ENCODE measurements around the gene NFYA. TPM values are rescaled to one million over a fixed set of nuclear protein-coding genes. Genes with fewer than 3 reads are reported as not detected.

Gene NFYA
- total and polyA plus RNA-seq, 2 donors (not counting 1 experiment from before 2014, with no cell fraction given), result 23.3 to 44.3 TPM

GRCh38 chr6:41122373-41122772 is 49.6 kb downstream of the NFYA start:
- no peak overlapping the region for H3K27ac Mint-ChIP-seq
- H3K4me1 Mint-ChIP-seq, result no peaks in the 10 kb centered on the region
- H3K27me3 ChIP-seq (replicated peaks in 1 of 4; ENCODE audit: control extremely low read depth in 1 of 4, control insufficient read depth in 3 of 4, insufficient read depth in 4 of 4, low read length in 3 of 4), result no peaks in the 10 kb centered on the region
- H3K27ac ChIP-seq (ENCODE audit: low read length in 2 of 2), result no peak overlapping the region
- POLR2A ChIA-PET, result no interaction called here
- no peak overlapping the region for H3K9ac ChIP-seq (ENCODE audit: low read length)
- H2AFZ ChIP-seq (ENCODE audit: insufficient read depth, low read depth, low read length, poor library complexity, severe bottlenecking), result no peak overlapping the region
- no peak for DNase-seq
- TF ChIP-seq CTCF (IDR thresholded peaks at IDR 0.05) (no peak), EZH2 (IDR thresholded peaks at IDR 0.05; ENCODE audit: borderline replicate concordance, insufficient read depth, low read depth, low read length, poor library complexity, severe bottlenecking) (no peak)
- CTCF ChIA-PET, result interaction anchor here (0.5 kb wide), 1 partner anchor 34 kb away, joined by 3 read pairs; no protein-coding TSS in a partner anchor
- H3K4me1 ChIP-seq (ENCODE audit: control insufficient read depth in 2 of 2, insufficient read depth in 2 of 2, low read length in 2 of 2), result no peaks in the 10 kb centered on the region
- no peaks in the 10 kb centered on the region for H3K9me3 ChIP-seq (ENCODE audit: control extremely low read depth in 1 of 3, control insufficient read depth in 2 of 3, insufficient read depth in 1 of 3, low read length in 2 of 3)
- intact Hi-C loops (cut with micrococcal nuclease), result no loop called here
- no peaks in the 10 kb centered on the region for H3K27me3 Mint-ChIP-seq
- WGBS (ENCODE audit: insufficient coverage), result 100% methylated on average over 1 of the region's 1 CpG
- no peaks in the 10 kb centered on the region for H3K9me3 Mint-ChIP-seq (ENCODE audit: insufficient read depth)
- no peak for ATAC-seq (ENCODE audit: low read depth)
- no peak overlapping the region for H3K4me3 ChIP-seq (ENCODE audit: control extremely low read depth in 1 of 5, extremely low read depth in 1 of 5, insufficient read depth in 1 of 5, low read depth in 2 of 5, low read length in 4 of 5)
- H4K20me1 ChIP-seq (ENCODE audit: control insufficient read depth, insufficient read depth, low read length, poor library complexity, severe bottlenecking), result no peaks in the 10 kb centered on the region
- no peaks in the 10 kb centered on the region for H3K79me2 ChIP-seq (ENCODE audit: control insufficient read depth, insufficient read depth, low read length)
- no peak overlapping the region for H3K4me2 ChIP-seq (replicated peaks; ENCODE audit: low read depth, low read length, poor library complexity, severe bottlenecking)
- H3K36me3 ChIP-seq (replicated peaks in 1 of 2; ENCODE audit: control extremely low read depth in 1 of 2, control insufficient read depth in 1 of 2, extremely low read depth in 1 of 2, insufficient read depth in 2 of 2, low read length in 1 of 2), result peaks cover 3 to 12% of the 10 kb centered on the region in 2 experiments
- no peak overlapping the region for H3K4me3 Mint-ChIP-seq

DNA sequence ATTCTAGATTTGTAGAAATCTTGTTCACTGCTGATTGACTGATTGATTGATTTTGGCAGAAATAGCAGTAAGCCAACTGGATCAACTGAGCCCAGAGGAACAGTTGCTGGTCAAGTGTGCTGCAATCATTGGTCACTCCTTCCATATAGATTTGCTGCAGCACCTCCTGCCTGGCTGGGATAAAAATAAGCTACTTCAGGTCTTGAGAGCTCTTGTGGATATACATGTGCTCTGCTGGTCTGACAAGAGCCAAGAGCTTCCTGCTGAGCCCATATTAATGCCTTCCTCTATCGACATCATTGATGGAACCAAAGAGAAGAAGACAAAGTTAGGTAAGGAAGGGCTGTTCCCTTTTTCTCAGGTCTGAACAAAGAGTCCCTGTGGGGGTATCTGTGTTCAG is 50.1 kb downstream of the NFYA start:
- ATAC-seq (ENCODE audit: low read depth) (no peak), DNase-seq (no peak)
- H4K20me1 ChIP-seq (ENCODE audit: control insufficient read depth, insufficient read depth, low read length, poor library complexity, severe bottlenecking), result no peaks in the 10 kb centered on the region
- H2AFZ ChIP-seq (ENCODE audit: insufficient read depth, low read depth, low read length, poor library complexity, severe bottlenecking), result no peak overlapping the region
- H3K27me3 ChIP-seq (replicated peaks in 1 of 4; ENCODE audit: control extremely low read depth in 1 of 4, control insufficient read depth in 3 of 4, insufficient read depth in 4 of 4, low read length in 3 of 4), result no peaks in the 10 kb centered on the region
- no peak overlapping the region for H3K4me3 ChIP-seq (ENCODE audit: control extremely low read depth in 1 of 5, extremely low read depth in 1 of 5, insufficient read depth in 1 of 5, low read depth in 2 of 5, low read length in 4 of 5)
- Mint-ChIP-seq H3K9me3 (ENCODE audit: insufficient read depth) (no peaks in the 10 kb centered on the region), H3K27ac (no peak overlapping the region), H3K4me1 (no peaks in the 10 kb centered on the region), H3K4me3 (no peak overlapping the region), H3K27me3 (no peaks in the 10 kb centered on the region)
- POLR2A ChIA-PET, result interaction anchor here (0.7 kb wide), 1 partner anchor 66 kb away, joined by 3 read pairs; no protein-coding TSS in a partner anchor
- H3K4me2 ChIP-seq (replicated peaks; ENCODE audit: low read depth, low read length, poor library complexity, severe bottlenecking), result no peak overlapping the region
- H3K9ac ChIP-seq (ENCODE audit: low read length), result no peak overlapping the region
- CTCF ChIA-PET, result interaction anchor here (0.5 kb wide), 1 partner anchor 35 kb away, joined by 3 read pairs; no protein-coding TSS in a partner anchor
- no peak overlapping the region for H3K27ac ChIP-seq (ENCODE audit: low read length in 2 of 2)
- no peaks in the 10 kb centered on the region for H3K9me3 ChIP-seq (ENCODE audit: control extremely low read depth in 1 of 3, control insufficient read depth in 2 of 3, insufficient read depth in 1 of 3, low read length in 2 of 3)
- no CpG with 5 or more reads among the region's 1 CpG for WGBS (ENCODE audit: insufficient coverage)
- intact Hi-C loops (cut with micrococcal nuclease), result no loop called here
- TF ChIP-seq CTCF (IDR thresholded peaks at IDR 0.05) (no peak), EZH2 (IDR thresholded peaks at IDR 0.05; ENCODE audit: borderline replicate concordance, insufficient read depth, low read depth, low read length, poor library complexity, severe bottlenecking) (no peak)
- peaks cover 3 to 12% of the 10 kb centered on the region in 2 experiments for H3K36me3 ChIP-seq (replicated peaks in 1 of 2; ENCODE audit: control extremely low read depth in 1 of 2, control insufficient read depth in 1 of 2, extremely low read depth in 1 of 2, insufficient read depth in 2 of 2, low read length in 1 of 2)
- no peaks in the 10 kb centered on the region for H3K4me1 ChIP-seq (ENCODE audit: control insufficient read depth in 2 of 2, insufficient read depth in 2 of 2, low read length in 2 of 2)
- H3K79me2 ChIP-seq (ENCODE audit: control insufficient read depth, insufficient read depth, low read length), result no peaks in the 10 kb centered on the region
